ENCODE measurements around the gene ZNFX1.

ZNFX1 gene

GRCh38 chr20:49278036-49278817 is at the start of gene ZNFX1 (continued):
- TF ChIP-seq ZBTB8A (tag by site-specific recombination; IDR thresholded peaks at IDR 0.05) (peak; percentile 97), ZBTB17 (tag by site-specific recombination; IDR thresholded peaks at IDR 0.05) (peak; percentile 78), OSR2 (tag by site-specific recombination; IDR thresholded peaks at IDR 0.05) (0 out of 2 replicates have a peak, but pooled peaks have one; percentile 15), ZBTB44 (tag by site-specific recombination; IDR thresholded peaks at IDR 0.05) (0 out of 2 replicates have a peak, but pooled peaks have one; percentile 31), ZBTB7A (tag by site-specific recombination; IDR thresholded peaks at IDR 0.05; ENCODE audit: low read depth) (peak; percentile 89), ZSCAN5A (tag by site-specific recombination; IDR thresholded peaks at IDR 0.05) (0 out of 2 replicates have a peak, but pooled peaks have one; percentile 1), ZSCAN4 (tag by site-specific recombination; IDR thresholded peaks at IDR 0.05) (peak; percentile 54; the same call in 1 of the 2 replicates), ZSCAN16 (tag by site-specific recombination; IDR thresholded peaks at IDR 0.05) (peak; percentile 58; the same call in 1 of the 2 replicates), GLIS1 (tag by site-specific recombination; IDR thresholded peaks at IDR 0.05) (peak; percentile 93), ZNF366 (tag by site-specific recombination; conservative IDR thresholded peaks at IDR 0.05) (peak; percentile 74), ZNF433 (tag by site-specific recombination; IDR thresholded peaks at IDR 0.05; ENCODE audit: low read depth) (no peak), ZNF184 (tag by site-specific recombination; IDR thresholded peaks at IDR 0.05) (peak; percentile 83), SP2 (tag by site-specific recombination; IDR thresholded peaks at IDR 0.05) (peak; percentile 75), KLF8 (tag by site-specific recombination; IDR thresholded peaks at IDR 0.05) (peak; percentile 94), INSM2 (tag by site-specific recombination; IDR thresholded peaks at IDR 0.05) (peak; percentile 32; the same call in 1 of the 2 replicates), MEIS1 (CRISPR knock-in tag; IDR thresholded peaks at IDR 0.05; ENCODE audit: borderline replicate concordance) (no peak), ZNF18 (tag by site-specific recombination; IDR thresholded peaks at IDR 0.05) (0 out of 2 replicates have a peak, but pooled peaks have one; percentile 28), ZNF16 (tag by site-specific recombination; IDR thresholded peaks at IDR 0.05; ENCODE audit: low read depth) (0 out of 2 replicates have a peak, but pooled peaks have one; percentile 35), ZNF785 (tag by site-specific recombination; IDR thresholded peaks at IDR 0.05) (0 out of 2 replicates have a peak, but pooled peaks have one; percentile 38), ZNF341 (tag by site-specific recombination; IDR thresholded peaks at IDR 0.05; ENCODE audit: low read depth) (peak; percentile 56), ZNF132 (tag by site-specific recombination; IDR thresholded peaks at IDR 0.05; ENCODE audit: borderline replicate concordance) (no peak), KLF16 (tag by site-specific recombination; IDR thresholded peaks at IDR 0.05) (peak; percentile 95), ZFP41 (tag by site-specific recombination; IDR thresholded peaks at IDR 0.05; ENCODE audit: borderline replicate concordance) (peak; percentile 85; the same call in 1 of the 2 replicates), ZNF660 (tag by site-specific recombination; IDR thresholded peaks at IDR 0.05) (peak; percentile 74), MZF1 (tag by site-specific recombination; IDR thresholded peaks at IDR 0.05; ENCODE audit: borderline replicate concordance) (peak; percentile 67; the same call in 1 of the 2 replicates), ZXDB (tag by site-specific recombination; IDR thresholded peaks at IDR 0.05) (peak; percentile 88), ZBTB6 (tag by site-specific recombination; IDR thresholded peaks at IDR 0.05) (peak; percentile 66; the same call in 1 of the 2 replicates), ZNF114 (tag by site-specific recombination; IDR thresholded peaks at IDR 0.05) (no peak), ZBTB21 (tag by site-specific recombination; IDR thresholded peaks at IDR 0.05) (peak; percentile 66), PBX3 (CRISPR knock-in tag; IDR thresholded peaks at IDR 0.05) (0 out of 2 replicates have a peak, but pooled peaks have one; percentile 16)

All from HEK293 (cell line).